Measurements from ENCODE around the gene ITGB4.
"Not testable (repeated sequence)": the region's sequence is repeated elsewhere in the genome, so short reads cannot be mapped to it uniquely, and the experiment has no call there.

ITGB4 gene

DNA sequence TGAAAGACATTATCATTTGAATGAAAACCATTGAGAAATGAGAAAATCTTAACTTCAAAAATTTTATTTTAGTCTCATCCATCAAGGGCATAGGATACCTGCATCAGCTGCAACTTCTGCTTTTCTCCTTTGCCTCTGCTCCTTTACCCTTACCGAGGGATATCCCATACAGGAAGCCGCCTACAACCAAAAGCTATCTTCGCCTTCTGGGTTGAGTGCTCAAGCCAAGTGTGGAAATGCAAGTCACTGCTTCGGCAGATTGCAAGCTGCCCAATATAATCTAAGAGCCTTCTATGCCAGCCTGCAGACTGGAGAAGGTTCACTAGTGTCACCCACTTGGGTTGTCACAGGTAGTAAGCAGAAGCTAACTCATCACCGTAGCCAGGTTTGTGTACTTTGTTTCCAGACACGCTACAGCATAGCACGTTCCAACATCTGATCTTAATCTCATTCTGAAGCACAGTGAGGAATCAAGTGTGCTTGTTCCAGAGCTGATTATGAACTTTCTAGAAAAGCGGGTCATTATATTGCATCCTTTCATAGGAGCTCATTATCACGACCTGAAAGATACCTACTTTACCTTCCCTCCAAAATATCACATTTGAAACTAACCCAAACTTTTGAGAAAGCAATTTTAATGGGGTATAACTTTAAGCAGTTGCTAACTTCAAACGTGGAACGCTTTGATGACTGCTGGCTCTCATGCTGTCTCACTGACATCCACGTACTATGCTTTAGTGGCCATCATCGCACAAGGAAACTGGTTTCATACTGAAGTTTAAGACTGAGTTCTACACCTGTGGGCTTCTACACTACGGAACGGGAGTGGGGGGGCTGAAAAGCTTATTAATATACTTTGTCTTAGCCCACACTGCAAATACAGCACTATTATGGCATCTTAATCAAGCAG lies 55.4 kb downstream of the ITGB4 start:
- intact Hi-C loops (cut with DNase I): no loop called here
- peak in 3 of 42 donors; percentile 8 to 31 (median 30) for DNase-seq

DNA sequence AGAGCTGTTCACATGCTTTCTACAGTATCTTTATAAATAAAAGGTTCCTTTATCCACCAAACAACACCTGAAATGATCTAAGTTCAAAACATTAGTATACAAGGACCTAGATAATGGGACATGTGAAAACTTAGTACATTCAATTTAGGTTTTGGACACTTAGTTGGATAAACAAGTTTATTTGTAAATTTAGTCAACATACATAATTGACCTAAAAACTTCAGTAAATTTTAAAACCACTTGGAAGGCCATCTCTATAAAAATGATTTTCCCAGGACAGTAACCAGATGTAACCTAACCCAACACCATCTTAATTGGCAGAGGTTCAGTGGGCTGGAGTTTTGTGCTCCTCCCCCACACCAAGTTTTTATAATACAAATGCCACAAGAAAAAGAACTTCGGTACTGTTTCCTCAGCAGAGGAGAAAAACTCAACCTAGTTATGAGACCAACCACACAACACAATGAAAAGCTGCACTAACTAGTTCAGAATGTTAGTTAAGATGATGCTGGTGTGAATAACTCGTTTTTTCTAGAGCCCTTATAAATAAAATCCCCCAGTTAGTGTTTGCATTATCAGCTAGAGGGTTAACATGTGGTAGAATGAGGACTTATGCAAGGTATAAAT lies 56.1 kb downstream of the ITGB4 start:
- DNase-seq: no peak

DNA sequence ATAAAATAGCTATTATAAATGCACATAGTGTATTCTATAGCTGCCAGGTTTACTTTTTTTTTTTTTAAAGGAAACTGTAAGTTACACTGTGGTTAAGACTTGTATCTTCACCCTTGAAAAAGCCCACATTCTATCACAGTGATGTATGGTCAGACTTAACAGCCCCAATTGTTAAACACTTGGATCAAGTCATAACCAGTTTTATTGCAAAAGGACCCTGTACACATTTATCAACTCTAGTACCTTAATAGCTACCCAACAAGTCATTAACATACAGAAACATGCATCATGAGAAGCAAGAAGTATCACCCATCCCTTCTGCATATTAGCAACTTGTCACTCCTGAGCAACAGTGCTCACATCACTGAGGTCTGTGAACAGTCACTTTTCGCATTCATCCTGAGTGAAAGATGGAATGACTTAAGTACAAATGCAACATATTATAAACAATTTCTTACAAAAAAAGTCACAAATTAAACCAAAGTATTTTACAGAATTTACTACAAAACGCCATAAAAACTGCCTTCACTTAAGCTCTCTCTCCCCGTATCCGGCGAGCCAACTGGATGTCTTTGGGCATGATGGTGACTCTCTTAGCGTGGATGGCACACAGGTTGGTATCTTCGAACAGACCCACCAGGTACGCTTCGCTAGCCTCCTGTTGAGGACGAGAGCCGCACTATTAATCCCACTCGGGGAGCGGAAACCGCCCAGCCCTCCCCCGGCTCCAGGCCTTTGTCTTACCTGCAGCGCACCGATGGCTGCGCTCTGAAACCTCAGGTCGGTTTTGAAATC lies 57.0 kb downstream of the ITGB4 start:
- intact Hi-C loops (cut with DNase I): not testable (repeated sequence)
- peak in 2 of 42 donors; percentile 5 to 47 for DNase-seq

More for the DNA sequence above, 56.1 kb downstream of the ITGB4 start:
- intact Hi-C loops (cut with DNase I): no loop called here

DNA sequence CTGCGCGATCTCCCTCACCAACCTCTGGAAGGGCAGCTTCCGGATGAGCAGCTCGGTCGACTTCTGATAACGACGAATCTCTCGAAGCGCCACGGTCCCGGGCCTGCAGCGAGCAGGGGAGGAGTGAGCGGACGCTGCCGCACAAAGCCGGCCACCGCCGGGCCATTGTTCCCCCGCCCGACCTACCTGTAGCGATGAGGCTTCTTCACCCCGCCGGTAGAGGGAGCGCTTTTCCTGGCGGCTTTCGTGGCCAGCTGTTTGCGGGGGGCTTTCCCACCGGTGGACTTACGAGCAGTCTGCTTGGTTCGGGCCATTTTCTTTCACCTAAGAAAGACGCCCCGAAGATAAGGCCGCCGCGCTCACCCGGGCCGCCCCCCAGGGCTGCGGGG lies 57.6 kb downstream of the ITGB4 start:
- intact Hi-C loops (cut with DNase I): no loop called here
- peak in 4 of 42 donors; percentile 33 to 53 (median 45) for DNase-seq

DNA sequence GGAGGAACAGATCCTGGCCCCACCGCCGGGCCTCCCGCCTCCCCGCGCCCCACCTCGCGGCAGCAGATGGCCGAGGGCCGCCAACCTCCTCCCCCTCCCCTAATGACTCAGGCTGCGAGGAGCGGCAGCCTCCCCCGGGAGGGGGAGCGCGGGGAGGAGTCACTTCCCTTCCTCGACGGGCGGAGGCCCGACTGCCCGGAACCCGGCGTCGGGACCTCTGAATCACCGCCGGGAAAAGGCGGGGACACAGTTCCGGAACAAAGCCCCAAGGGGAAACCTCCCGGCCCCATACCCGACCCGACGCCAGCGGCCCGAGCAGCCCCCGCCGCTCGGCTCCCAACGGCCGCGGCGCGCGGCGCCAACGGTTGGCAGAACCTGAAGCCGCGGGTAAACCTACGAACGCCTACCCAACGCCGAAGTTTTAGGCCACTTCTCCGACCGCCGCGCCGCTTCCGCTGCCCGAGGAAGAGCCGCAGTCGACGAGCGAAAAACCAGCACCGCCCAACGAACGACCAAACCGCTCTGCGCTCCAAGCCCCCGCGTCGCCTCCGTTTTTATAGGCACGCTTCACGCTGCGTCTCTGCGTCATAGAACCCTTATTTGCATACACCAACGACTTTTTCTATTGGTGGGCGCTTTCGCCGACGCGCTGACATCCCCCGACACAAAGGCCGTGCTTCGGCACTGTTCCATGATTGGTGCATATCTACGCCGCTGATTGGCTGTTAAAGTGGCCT lies 58.2 kb downstream of the ITGB4 start:
- intact Hi-C loops (cut with DNase I): no loop called here
- DNase-seq: peak; percentile 91 to 99 (median 97)

DNA sequence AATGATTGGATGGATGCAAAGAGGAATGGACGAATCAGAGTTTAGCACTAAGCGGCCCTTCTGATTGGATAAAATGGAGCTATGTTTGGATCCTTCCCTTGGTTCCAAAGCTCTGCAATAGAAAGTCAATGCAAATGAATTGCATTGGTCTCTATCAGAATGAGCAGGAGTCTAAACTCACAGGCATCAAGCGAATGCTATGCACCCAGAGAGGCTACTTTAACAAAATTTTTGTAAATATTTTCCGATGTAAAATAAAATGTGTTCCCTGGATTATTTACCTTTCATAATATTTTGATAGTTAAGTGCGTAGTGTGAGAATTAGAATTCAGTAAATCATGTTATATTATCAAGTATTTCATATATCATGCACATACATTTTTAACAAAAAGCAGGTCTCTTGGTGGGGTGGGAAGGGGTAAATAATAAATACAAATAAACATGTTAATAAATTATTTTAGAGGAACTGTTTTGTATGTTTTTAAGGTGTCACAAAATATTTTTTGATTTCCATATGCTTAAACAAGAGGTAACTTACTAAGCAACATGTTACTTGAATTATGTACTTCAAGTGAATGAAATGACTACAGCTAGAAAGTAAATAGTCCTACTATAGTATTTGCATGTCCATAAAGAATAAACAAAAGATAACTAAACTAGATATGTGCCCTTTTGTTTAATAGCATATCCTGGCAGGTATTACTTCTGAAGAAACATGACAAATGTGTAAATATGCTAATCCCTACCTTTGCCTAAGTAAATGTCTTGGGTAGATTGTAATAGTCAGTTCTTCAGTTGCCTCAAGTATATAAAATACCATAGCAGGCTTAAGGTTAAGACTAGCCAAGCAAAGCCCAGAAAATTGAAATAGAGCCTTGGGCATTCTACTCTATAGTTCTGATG lies 59.0 kb downstream of the ITGB4 start:
- DNase-seq: no peak
- intact Hi-C loops (cut with DNase I): loop anchor here (5.0 to 10.0 kb wide), 2 partner anchors 77 to 115 kb away; partner anchors contain the start of genes TRIM65 and WBP2

DNA sequence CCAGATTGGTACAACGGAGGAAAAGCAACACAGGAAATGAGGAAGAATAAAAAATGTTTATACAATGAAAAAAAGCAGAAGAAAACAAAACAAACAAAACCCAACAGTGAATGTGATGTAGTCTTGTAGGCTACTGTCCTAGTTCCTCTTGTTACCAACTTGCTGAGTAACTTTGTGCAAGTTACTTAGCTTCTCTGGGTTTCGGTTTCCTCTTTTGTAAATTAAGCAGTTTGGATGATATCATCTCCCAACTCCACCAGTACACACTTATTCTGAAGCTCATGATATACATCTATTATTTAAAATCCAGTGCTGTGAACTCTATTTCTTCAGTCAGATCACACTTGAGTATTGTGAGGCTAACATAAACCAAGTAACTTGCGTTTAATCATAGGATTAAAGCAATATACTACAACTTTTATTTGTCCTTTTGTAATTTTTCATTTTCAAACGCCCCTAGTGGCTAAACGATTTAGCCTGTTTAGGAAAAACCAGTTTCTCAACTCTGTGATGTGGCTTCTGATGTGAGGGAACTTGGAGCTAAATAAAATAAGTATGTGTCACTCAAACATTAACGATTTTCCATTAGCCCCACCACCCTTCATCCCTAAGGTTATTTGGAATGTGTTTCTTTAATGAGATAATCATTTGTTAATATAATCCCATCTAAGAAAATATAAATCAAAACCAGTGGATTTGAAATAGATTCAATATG lies 62.0 kb downstream of the ITGB4 start:
- DNase-seq: no peak
- intact Hi-C loops (cut with DNase I): loop anchor here (5.0 to 10.0 kb wide), 2 partner anchors 74 to 112 kb away; partner anchors contain the start of genes TRIM65 and WBP2

DNA sequence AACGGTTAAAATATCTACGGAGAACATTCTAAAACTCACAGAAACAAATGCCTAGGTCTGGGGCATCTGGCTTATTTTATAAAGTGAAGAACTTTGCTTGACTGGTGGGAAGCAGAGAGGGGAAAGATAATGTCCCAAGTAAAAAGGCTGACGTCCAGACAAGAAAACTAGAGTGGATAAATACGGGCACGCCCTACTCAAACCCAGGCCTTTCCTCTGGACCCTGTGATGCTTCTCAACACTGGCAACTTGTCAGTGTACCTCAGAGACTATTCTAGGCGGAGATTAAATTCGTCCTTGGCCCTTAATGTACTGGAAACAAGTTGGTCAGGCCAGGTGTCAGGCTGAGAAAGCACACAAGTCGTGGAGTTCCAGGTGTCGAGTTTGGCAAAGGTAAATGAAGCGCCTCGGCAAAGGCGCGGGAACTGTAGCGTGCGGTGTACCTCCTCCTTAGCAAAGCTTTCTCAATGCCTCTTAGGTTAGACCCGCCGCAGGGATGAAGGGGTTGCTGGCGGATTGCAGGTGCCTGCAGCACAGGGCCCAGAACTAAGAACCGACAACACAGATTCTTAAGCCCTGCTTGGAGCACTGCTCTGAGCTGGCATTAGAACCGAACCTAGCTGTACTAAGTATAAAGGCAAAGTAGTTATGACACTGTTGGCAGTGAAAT lies 62.7 kb downstream of the ITGB4 start:
- intact Hi-C loops (cut with DNase I): loop anchor here (5.0 to 10.0 kb wide), 2 partner anchors 73 to 111 kb away; partner anchors contain the start of genes TRIM65 and WBP2
- DNase-seq: peak in 16 of 42 donors; percentile 10 to 55 (median 34)

DNA sequence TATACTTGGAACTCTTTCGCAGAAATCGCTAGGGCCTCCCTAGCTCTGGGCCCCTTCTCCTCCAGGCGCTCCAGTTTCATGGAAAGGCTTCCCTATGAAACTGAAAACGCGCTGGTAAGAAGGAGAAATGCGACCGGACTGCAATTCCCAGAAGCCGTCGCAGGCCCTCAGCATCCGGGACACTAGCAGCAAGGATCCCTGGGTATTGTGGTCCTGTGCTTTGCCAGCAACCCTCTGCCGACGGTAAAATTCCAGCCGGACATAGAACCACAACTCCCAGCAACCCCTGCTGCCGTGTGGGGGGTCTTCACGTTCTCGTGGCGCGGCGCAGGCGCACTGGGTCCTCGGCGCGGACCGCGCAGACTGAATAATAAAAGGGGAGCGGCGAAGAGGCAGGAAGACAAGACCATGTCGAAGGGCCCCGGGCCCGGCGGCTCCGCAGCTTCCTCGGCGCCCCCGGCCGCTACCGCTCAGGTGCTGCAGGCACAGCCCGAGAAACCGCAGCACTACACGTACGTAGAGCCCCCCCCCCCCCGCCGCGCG lies 63.3 kb downstream of the ITGB4 start, which contains the start of gene UNK:
Gene UNK (plus strand): TSS at position 334 of the 543 bp plus-strand sequence. CDS start 75 bp downstream, at position 409.
- peak; percentile 95 to 100 (median 98) for DNase-seq
- intact Hi-C loops (cut with DNase I): loop anchor here (5.0 to 10.0 kb wide), 2 partner anchors 73 to 110 kb away; partner anchors contain the start of genes TRIM65 and WBP2

DNA sequence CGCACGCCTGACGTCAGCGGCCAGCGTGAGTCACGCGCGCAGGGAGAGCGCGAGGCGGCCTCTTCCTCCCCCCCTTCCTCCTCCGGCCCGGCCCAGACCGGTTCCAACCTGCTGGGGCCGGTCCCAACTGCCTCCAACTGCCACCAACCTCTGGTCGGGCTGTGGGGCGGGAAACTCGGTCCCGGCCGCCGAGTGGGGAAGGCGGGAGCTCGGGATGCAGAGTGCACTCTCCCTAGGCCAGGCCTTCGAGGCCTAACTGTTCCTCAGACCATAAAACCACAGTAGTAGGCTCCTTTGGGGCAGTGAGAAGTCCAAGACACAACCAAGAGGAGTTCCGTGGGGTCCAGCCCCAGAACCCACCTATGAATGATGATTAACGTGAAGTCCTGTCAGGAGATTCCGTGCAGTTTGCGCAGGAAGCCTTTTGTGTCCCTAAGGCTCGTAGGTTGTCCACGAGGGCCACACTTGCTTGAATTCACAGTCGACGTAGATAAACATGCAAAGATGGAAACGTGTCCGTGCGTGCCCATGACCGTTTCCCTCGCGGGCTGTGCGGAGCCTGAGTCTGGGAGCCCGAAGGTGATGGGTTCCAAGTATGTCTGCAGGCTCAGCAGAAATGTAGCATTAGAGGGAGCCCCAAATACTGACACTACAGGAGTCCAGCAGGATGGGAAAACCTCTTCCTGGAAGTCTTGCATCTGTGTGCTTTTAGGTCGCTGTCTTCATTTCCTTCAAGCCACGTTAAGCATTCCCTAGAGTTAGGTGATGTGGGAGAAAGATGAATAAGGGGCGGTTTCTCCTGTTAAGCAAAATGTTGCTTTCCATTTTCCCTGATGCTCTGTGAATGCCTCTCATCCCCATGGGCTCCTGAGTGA lies 64.0 kb downstream of the ITGB4 start:
- peak; percentile 63 to 95 (median 87) for DNase-seq
- intact Hi-C loops (cut with DNase I): loop anchor here (10.0 kb wide), 1 partner anchor 110 kb away; the partner anchor contains the start of gene TRIM65

DNA sequence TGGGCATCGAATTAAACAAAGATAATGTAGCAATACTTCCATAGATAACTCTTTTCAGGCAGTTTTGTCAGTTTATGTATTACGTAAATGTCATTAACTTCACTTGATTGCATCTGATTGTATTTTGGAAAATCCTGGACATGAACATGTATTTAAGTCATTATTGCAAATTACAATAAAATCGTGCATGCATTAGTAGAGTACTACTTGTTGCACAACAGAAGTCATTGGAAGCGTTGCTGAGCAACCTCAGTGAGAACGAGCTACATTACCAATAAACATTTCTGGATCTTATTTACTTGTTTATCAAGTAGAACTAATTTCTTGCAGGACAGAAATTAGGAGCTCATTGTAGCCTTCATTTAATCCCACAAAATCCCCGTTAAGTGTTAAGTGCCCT lies 70.0 kb downstream of the ITGB4 start:
- intact Hi-C loops (cut with DNase I): no loop called here
- DNase-seq: no peak

DNA sequence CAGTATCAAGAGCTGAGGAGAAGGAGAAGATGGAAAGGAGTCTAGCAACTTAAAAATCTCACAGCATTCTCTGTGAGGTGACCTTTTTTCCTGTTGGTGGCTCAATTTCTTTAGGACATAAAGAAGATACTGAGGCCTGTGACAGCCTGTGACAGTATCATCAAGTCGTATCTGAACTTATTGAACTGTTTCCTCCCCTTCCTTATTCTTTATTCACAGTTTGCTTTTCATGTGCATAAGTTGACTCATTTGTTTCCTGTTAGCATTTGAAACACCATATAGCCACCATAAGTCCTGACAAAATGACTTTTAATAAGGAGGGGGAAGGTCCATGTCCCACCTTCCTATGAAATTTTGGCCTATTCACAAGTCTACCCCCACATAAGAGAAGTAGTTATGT lies 72.2 kb downstream of the ITGB4 start:
- intact Hi-C loops (cut with DNase I): no loop called here
- no peak for DNase-seq

DNA sequence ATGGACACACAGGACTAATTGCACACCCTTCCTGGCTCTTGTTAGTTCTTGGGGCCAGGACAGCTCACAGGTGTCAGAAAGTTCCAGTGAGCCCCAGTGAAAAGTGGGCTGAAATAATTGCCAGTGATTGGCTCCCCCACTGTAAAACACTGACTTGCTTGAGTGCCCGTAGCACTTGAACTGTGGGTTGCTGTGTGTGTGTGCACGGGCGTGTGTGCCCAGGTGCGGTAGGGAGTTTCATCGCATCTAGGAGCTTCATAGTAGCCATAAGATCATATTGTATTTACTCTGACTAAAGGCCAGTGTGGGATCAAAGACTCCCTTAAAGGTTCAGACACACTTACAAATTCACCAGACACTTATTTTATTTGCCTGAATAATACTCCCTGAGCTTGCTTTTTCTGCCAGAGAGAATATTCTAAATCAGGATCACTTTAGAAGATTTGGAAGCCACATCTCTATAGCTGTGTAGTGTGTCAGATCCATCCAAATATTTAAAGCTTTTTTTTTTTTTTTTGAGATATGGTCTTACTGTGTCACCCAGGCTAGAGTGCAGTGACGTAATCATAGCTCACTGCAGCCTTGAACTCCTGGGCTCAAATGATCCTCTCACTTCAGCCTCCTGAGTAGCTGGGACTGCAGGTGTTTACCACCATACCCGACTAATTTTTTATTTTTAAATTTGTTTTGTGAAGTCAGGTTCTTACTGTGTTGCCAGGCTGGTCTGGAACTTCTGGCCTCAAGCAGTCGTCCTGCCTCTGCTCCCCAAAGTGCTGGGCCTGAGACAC lies 74.8 kb downstream of the ITGB4 start:
- DNase-seq: peak in 2 of 42 donors; percentile 3 to 12
- intact Hi-C loops (cut with DNase I): no loop called here

DNA sequence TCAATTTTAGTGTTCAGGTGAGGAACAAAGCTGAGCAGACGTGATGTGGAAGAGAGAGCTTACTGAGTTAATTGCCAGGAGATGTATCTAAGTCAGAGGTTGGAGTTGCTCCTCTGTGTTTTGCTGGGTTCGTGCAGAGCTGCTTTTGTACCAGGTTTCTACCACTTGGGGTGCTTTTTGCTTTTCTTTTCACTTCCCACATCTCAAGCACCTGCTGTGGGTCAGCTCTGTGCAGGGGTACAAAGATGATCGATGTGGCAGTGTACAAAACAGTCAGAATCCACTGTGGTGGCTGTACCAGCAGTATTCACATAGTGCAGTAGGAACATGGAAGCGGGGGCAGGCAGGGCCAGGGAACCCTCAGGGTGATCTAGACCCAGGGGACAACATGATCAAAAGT lies 78.1 kb downstream of the ITGB4 start:
- intact Hi-C loops (cut with DNase I): no loop called here
- peak in 1 of 42 donors; percentile 2 for DNase-seq
